K562 (cell line): ENCODE results near the gene SLC27A2. TPM values are rescaled to one million over a fixed set of nuclear protein-coding genes. Genes with fewer than 3 reads are reported as not detected.

Source experiments
- ARID3A ChIP-seq: IDR thresholded peaks from 2 replicates; pipeline ENCODE4 v1.6.1; 2012; ENCODE audit warnings: low read depth, low read length, improper control_type of control experiment, borderline replicate concordance
- CHD7 ChIP-seq: fragments of 200-600 bp; sonication (generic); IDR thresholded peaks from one replicate; pipeline ENCODE4 v1.6.1; 2012; ENCODE audit warnings: mild to moderate bottlenecking, low read depth, low read length, inconsistent platforms
- PML ChIP-seq: IDR thresholded peaks from 2 replicates; pipeline ENCODE4 v1.6.1; 2012; ENCODE audit warnings: low read length, inconsistent platforms
- TCF3 ChIP-seq: sonication (generic); formaldehyde crosslinking; IDR thresholded peaks from 2 replicates; pipeline ENCODE4 v1.4.0; 2020; ENCODE audit warnings: mild to moderate bottlenecking, missing genetic modification reagents
- polyA plus RNA-seq, 8 experiments: library from polyadenylated mRNA; depleted of rRNA in 4 of 8; stranded (reverse) in 5 of 8; unstranded in 3 of 8; fragments of >200 nt; fragmentation: Nextera tagmentation in 2 of 8; fragmentation: Illumina TruSeq in 1 of 8; extraction: Ambion mirVana in 2 of 8; extraction: Trizol in 1 of 8; gene quantifications; 2 replicates each; pipeline versions ENCODE4 v1.2.1 to v1.2.3, GENCODE V29; 2011 to 2014; ENCODE audit warnings: inconsistent platforms in 1 of 8, missing spikeins in 1 of 8
- total RNA-seq, 7 experiments: library from RNA; depleted of rRNA in 6 of 7; stranded (reverse); fragments of >200 nt in 6 of 7; fragmentation: Illumina TruSeq in 2 of 7; extraction: Trizol in 2 of 7; gene quantifications; 2 replicates each; pipeline versions ENCODE4 v1.2.1 to v1.2.3, GENCODE V29; 2011 to 2021; ENCODE audit warnings: low replicate concordance in 1 of 7
- TF ChIP-seq, protein P1 (sequence below): IDR thresholded peaks from 3 replicates; pipeline ENCODE4 v1.6.1; 2011; ENCODE audit warnings: borderline replicate concordance, mild to moderate bottlenecking; ENCODE audit not compliant: insufficient read length, insufficient read depth

The SLC27A2 gene
- total and polyA plus RNA-seq, 9 of the 15 experiments (the other 6 are each of a cell fraction or from before 2014, with no cell fraction given): 4.9 to 38.0 (median 22.7) TPM

DNA sequence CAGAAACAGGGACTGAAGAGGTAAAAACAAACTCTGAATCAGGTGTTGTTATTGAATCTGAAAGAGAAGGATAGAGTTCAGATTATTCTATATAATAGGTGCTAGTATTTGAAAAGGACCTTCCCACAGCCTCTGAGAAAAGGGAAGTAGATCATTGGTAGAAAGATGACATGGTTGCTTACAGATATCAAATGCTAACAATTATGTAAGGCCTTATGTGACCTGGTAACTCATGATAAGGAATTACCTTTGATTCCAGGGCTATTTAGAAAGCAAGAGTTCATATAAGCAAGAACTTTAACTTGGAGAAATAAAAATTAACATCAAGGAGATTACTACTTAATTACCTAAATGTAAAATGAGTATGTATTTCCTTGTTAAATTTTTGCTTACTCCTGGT, 7.6 kb downstream of the SLC27A2 start (continued):
- TF ChIP-seq, protein P1, sequence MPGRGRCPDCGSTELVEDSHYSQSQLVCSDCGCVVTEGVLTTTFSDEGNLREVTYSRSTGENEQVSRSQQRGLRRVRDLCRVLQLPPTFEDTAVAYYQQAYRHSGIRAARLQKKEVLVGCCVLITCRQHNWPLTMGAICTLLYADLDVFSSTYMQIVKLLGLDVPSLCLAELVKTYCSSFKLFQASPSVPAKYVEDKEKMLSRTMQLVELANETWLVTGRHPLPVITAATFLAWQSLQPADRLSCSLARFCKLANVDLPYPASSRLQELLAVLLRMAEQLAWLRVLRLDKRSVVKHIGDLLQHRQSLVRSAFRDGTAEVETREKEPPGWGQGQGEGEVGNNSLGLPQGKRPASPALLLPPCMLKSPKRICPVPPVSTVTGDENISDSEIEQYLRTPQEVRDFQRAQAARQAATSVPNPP: no peak
- TF ChIP-seq CHD7: no peak
- peak; percentile 78 for TF ChIP-seq TCF3 (CRISPR knock-in tag)
- TF ChIP-seq ARID3A: peak; percentile 41; the same call in 1 of the 2 replicates
- peak; percentile 41; the same call in 1 of the 2 replicates for TF ChIP-seq PML
